ENCODE measurements around the gene LETM1. TPM values are rescaled to one million over a fixed set of nuclear protein-coding genes. Genes with fewer than 3 reads are reported as not detected.
"Not testable (repeated sequence)": the region's sequence is repeated elsewhere in the genome, so short reads cannot be mapped to it uniquely, and the experiment has no call there.

Gene LETM1
- total RNA-seq, 1 experiment from 2014 or later = 18.6 TPM

DNA sequence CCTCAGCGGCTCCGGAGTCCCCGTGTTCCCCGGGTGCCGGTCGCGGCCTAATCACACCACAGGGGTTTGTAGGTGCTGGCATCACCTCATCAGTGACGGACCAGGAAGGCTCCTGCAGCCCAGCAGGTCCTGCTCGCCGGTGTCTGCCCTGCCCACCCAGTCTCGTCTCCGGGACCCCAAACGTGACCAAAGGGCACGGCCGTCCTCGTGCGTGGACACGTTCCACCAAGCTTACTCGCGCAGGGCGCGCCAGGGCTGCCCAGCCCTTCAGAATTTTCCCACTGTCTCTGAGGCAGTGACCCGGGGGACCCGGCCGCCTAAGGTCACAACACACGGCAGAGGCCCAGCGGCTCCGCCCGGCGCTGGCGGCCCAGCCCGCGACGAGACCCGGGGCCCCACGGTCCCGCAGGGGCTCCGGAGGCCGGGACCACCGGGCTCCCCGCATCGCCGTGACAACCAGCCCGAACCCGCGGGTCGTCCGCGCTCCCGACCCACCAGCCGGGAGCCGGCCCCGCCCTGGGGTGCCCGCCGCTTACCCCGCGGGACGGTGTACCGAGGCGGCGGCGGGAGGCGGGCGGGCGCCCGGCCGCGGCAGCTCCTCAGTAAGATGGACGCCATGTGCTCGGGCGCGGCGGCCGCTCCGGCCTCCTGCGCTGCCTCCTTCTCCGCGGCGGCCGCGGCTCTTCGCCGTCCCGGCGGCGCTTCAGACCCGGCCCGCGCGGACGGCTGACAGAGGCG, 454 bp downstream of the LETM1 start:
- H3K4me3 ChIP-seq = peak overlapping the region; percentile 95
- H3K4me1 ChIP-seq (replicated peaks) = peaks cover 8% of the 10 kb centered on the region
- H3K36me3 ChIP-seq = peaks cover 11% of the 10 kb centered on the region; the same call in 1 of the 2 replicates
- H3K9me3 ChIP-seq (replicated peaks) = no peaks in the 10 kb centered on the region
- DNase-seq (ENCODE audit: low read depth in 1 of 2, low spot score in 2 of 2) = peak in 1 of 2 experiments; percentile 5
- peak overlapping the region; percentile 43 for H3K27ac ChIP-seq
- no peaks in the 10 kb centered on the region for H3K27me3 ChIP-seq (replicated peaks)

- peak overlapping the region; percentile 95 for H3K4me3 ChIP-seq
- H3K27ac ChIP-seq = no peak overlapping the region
- H3K4me1 ChIP-seq (replicated peaks) = peaks cover 8% of the 10 kb centered on the region
Measured at GRCh38 chr4:1854752-1855151, 1.2 kb downstream of the LETM1 start.

DNA sequence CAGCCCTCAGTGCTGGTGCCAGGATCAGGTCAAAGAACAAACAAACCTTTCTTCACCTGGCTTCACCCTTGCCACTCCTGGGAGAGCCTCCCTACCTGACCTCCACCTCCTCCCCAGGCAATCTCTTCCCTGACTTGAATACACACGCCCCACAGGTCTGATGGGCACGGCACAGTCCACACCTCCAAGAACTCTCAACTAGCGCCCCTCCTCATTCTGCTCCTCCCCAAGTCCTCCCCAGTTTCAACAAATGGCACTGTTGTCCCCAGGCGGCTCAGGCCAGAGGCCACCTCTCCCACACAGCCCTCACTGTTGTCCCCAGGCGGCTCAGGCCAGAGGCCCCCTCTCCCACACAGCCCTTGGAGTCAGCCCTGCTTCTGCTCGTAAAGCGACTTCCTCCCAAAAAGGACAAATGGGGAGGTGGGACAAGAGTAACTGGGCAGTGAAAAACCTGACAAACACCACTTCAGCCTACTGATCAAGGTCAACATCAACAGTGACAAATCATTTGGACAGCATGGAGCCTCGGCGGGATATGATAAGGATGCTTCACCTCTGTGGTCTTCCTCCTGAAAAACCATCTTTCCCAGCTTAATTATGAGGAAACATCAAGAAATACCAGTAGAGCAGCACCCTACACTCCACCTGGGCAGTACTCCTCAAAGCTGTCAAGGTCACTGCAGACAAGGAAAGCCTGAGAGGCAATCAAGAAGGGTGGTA, 2.9 kb downstream of the LETM1 start:
- Histone ChIP-seq H3K4me1 (replicated peaks) (peaks cover 8% of the 10 kb centered on the region), H3K27me3 (replicated peaks) (no peaks in the 10 kb centered on the region), H3K36me3 (peaks cover 11% of the 10 kb centered on the region; the same call in 1 of the 2 replicates), H3K27ac (no peak overlapping the region), H3K4me3 (no peak overlapping the region), H3K9me3 (replicated peaks) (no peaks in the 10 kb centered on the region)
- no peak for DNase-seq (ENCODE audit: low read depth in 1 of 2, low spot score in 2 of 2)

More at GRCh38 chr4:1854752-1855151, 1.2 kb downstream of the LETM1 start:
- Histone ChIP-seq H3K27me3 (replicated peaks) (no peaks in the 10 kb centered on the region), H3K36me3 (peaks cover 11% of the 10 kb centered on the region; the same call in 1 of the 2 replicates), H3K9me3 (replicated peaks) (no peaks in the 10 kb centered on the region)
- no peak for DNase-seq (ENCODE audit: low read depth in 1 of 2, low spot score in 2 of 2)

GRCh38 chr4:1851575-1852410, 4.2 kb downstream of the LETM1 start:
- H3K9me3 ChIP-seq (replicated peaks) = no peaks in the 10 kb centered on the region
- H3K4me1 ChIP-seq (replicated peaks) = peaks cover under 1% of the 10 kb centered on the region
- peaks cover 10% of the 10 kb centered on the region; the same call in 1 of the 2 replicates for H3K36me3 ChIP-seq
- H3K4me3 ChIP-seq = no peak overlapping the region
- H3K27ac ChIP-seq = no peak overlapping the region
- no peaks in the 10 kb centered on the region for H3K27me3 ChIP-seq (replicated peaks)
- DNase-seq (ENCODE audit: low read depth in 1 of 2, low spot score in 2 of 2) = no peak

DNA sequence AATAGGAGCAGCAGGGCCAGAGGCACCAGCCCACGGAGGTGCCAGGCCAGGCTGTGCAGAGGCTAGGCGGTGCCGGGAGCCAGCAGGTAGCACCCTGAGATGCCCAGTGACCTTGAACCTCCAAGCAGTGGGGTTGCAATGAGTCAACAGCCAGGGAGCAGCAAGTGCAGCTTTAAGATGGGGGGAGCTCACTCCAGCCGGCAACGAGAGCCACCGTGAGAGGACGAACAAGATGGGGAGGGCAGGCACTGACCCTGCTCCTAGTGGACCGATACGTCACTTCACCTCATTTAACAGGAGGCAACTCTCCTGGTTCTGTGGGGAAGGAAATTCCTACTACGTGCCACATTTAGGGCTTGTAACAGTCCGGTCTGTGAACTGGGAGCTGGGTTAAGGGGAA, 4.8 kb downstream of the LETM1 start:
- Histone ChIP-seq H3K27ac (no peak overlapping the region), H3K4me1 (replicated peaks) (no peaks in the 10 kb centered on the region), H3K9me3 (replicated peaks) (no peaks in the 10 kb centered on the region), H3K4me3 (no peak overlapping the region), H3K36me3 (peaks cover 5% of the 10 kb centered on the region; the same call in 1 of the 2 replicates), H3K27me3 (replicated peaks) (no peaks in the 10 kb centered on the region)
- no peak for DNase-seq (ENCODE audit: low read depth in 1 of 2, low spot score in 2 of 2)

- no peak for DNase-seq (ENCODE audit: low read depth in 1 of 2, low spot score in 2 of 2)
- Histone ChIP-seq H3K27me3 (replicated peaks) (no peaks in the 10 kb centered on the region), H3K27ac (no peak overlapping the region), H3K4me1 (replicated peaks) (no peaks in the 10 kb centered on the region), H3K36me3 (no peaks in the 10 kb centered on the region), H3K4me3 (no peak overlapping the region), H3K9me3 (replicated peaks) (no peaks in the 10 kb centered on the region)
Measured at GRCh38 chr4:1850276-1850675, 5.7 kb downstream of the LETM1 start.

DNA sequence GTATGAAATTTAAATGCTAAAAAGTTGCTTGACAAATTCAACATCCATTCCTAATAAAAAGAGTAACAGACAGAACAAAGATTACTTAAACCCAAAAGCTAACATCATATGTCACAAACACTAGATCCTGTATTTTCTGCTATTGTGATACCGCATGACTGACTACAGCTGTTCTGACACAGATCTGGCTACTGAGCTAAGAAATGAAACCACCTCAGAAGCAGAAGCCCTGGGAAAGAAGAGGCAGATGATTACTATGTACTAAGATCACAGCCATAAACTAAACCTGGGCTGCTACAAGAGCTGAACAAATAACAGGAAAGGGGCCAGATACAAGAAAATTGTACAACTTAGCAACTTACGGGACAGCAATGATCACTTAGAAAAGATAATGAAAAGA, 9.4 kb downstream of the LETM1 start:
- no peak overlapping the region for H3K4me3 ChIP-seq

GRCh38 chr4:1844618-1845017, 11.3 kb downstream of the LETM1 start:
- not testable (repeated sequence) for H3K27ac ChIP-seq; H3K36me3 ChIP-seq; H3K4me3 ChIP-seq; DNase-seq (ENCODE audit: low read depth in 1 of 2, low spot score in 2 of 2); H3K9me3 ChIP-seq (replicated peaks); H3K4me1 ChIP-seq (replicated peaks); H3K27me3 ChIP-seq (replicated peaks)

More for the DNA sequence above, 9.4 kb downstream of the LETM1 start:
- Histone ChIP-seq H3K36me3 (no peaks in the 10 kb centered on the region), H3K9me3 (replicated peaks) (no peaks in the 10 kb centered on the region), H3K4me1 (replicated peaks) (no peaks in the 10 kb centered on the region), H3K27me3 (replicated peaks) (no peaks in the 10 kb centered on the region), H3K27ac (no peak overlapping the region)
- DNase-seq (ENCODE audit: low read depth in 1 of 2, low spot score in 2 of 2) = no peak

DNA sequence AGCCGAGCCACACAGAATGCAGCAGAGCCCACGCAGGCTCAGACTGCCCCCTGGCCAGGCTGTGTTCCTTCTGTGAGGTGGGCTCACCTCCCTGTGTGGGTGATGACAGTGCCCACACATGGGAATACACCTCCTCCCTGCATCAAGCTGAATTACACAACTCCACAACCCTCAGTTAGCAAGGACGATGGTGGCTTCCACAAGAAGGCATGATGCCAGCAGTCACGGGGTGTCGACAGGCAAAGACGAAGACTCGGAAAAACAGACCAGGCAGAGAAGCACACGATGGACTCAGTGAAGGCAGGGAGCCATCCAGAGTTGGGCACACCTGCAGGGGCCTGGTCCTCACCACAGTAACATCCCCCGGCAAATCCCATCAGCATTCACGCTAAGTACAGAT, 12.1 kb downstream of the LETM1 start:
- Histone ChIP-seq H3K27me3 (replicated peaks) (no peaks in the 10 kb centered on the region), H3K27ac (no peak overlapping the region), H3K9me3 (replicated peaks) (no peaks in the 10 kb centered on the region), H3K36me3 (no peaks in the 10 kb centered on the region; the same call in 1 of the 2 replicates), H3K4me3 (no peak overlapping the region), H3K4me1 (replicated peaks) (no peaks in the 10 kb centered on the region)
- DNase-seq (ENCODE audit: low read depth in 1 of 2, low spot score in 2 of 2) = no peak

GRCh38 chr4:1842993-1843448, 12.9 kb downstream of the LETM1 start:
- Histone ChIP-seq H3K27ac (no peak overlapping the region), H3K36me3 (no peaks in the 10 kb centered on the region; the same call in 1 of the 2 replicates), H3K4me1 (replicated peaks) (no peaks in the 10 kb centered on the region), H3K9me3 (replicated peaks) (no peaks in the 10 kb centered on the region), H3K27me3 (replicated peaks) (no peaks in the 10 kb centered on the region), H3K4me3 (no peak overlapping the region)
- no peak for DNase-seq (ENCODE audit: low read depth in 1 of 2, low spot score in 2 of 2)

DNA sequence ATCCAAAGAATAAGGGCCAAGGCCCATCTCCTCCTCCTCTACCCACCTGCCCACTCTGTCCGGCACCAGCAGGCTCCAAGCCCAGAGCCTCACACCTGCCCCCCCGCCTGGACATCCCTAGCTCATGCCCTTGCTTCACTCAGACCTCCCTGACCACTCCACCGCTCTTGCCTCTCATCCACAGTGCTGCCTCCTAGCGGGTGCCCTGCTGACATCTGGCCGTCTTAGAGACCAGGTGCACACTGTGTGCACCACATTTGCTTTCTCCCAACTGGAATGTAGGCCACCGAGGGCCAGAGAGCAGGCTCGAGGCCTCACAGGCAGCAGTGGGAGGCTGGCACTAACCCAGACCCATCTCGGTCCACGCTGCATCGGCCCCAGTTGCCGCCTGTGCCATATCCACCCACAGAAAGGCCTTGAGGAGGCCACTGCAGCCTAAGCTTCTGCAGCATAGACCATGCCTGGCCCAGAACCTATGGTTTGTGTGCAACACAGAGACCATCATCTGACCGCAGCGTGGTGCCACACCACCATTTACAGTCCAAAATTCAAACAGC, 13.5 kb downstream of the LETM1 start:
- no peak overlapping the region for H3K4me3 ChIP-seq
- H3K27ac ChIP-seq = no peak overlapping the region
- H3K27me3 ChIP-seq (replicated peaks) = no peaks in the 10 kb centered on the region
- H3K36me3 ChIP-seq = no peaks in the 10 kb centered on the region; the same call in 1 of the 2 replicates
- no peak for DNase-seq (ENCODE audit: low read depth in 1 of 2, low spot score in 2 of 2)
- no peaks in the 10 kb centered on the region for H3K4me1 ChIP-seq (replicated peaks)
- no peaks in the 10 kb centered on the region for H3K9me3 ChIP-seq (replicated peaks)

- no peaks in the 10 kb centered on the region for H3K4me1 ChIP-seq (replicated peaks)
- H3K4me3 ChIP-seq = no peak overlapping the region
- DNase-seq (ENCODE audit: low read depth in 1 of 2, low spot score in 2 of 2) = no peak
- no peaks in the 10 kb centered on the region for H3K27me3 ChIP-seq (replicated peaks)
- no peaks in the 10 kb centered on the region; the same call in 1 of the 2 replicates for H3K36me3 ChIP-seq
- no peak overlapping the region for H3K27ac ChIP-seq
- H3K9me3 ChIP-seq (replicated peaks) = no peaks in the 10 kb centered on the region
Measured at GRCh38 chr4:1841887-1842210, 14.1 kb downstream of the LETM1 start.

DNA sequence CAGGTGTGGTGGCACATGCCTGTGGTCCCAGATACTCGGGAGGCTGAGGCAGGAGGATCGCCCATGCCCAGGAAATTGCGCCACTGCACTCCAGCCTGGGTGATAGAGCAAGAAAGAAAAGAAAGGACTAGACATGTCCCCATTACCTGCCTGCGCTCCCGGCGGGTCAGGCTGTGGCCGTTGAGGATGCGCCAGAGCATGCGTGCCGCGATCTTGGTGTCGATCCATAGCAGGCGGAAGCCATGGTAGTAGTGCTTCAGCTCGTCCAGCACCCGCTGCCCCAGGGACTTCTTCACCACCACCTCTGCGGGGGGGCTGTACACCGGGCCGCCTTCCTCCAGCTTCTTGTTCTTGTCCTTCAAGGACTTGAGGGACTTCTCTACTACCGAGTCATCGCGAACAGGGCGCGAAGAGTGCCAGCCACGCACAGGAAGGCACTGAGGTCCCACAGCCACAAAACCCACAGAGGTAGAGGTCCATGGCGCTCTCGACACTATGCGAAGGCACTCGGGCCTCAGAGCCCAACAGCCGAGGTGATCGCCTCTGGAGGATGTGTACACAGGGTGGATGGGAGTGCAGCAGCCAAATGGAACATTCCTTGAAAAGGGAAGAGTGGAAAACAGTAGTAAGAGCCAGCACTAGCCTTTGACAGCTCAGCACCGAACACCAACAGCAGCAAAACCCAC, 14.6 kb downstream of the LETM1 start:
- Histone ChIP-seq H3K27me3 (replicated peaks) (no peaks in the 10 kb centered on the region), H3K36me3 (no peaks in the 10 kb centered on the region; the same call in 1 of the 2 replicates), H3K9me3 (replicated peaks) (no peaks in the 10 kb centered on the region), H3K27ac (no peak overlapping the region), H3K4me1 (replicated peaks) (no peaks in the 10 kb centered on the region), H3K4me3 (no peak overlapping the region)
- DNase-seq (ENCODE audit: low read depth in 1 of 2, low spot score in 2 of 2) = no peak

Data from SJSA1 (cell line).